HUES64 (cell line): ENCODE results near the gene XPNPEP3.
"Not testable (repeated sequence)": the region's sequence is repeated elsewhere in the genome, so short reads cannot be mapped to it uniquely, and the experiment has no call there.

Experiments
- H3K27ac ChIP-seq: 2 replicates; pipeline ENCODE4 v1.7.0; 2013; ENCODE audit warnings: low read depth, low read length, inconsistent platforms
- H3K27me3 ChIP-seq: 2 replicates; pipeline ENCODE4 v1.6.1; 2013; ENCODE audit warnings: mild to moderate bottlenecking, low read length; ENCODE audit not compliant: insufficient read depth
- H3K36me3 ChIP-seq: 2 replicates; pipeline ENCODE4 v1.6.1; 2013; ENCODE audit warnings: mild to moderate bottlenecking, low read length; ENCODE audit not compliant: insufficient read depth
- H3K4me1 ChIP-seq: 2 replicates; pipeline ENCODE4 v1.6.1; 2013; ENCODE audit warnings: mild to moderate bottlenecking, low read length, moderate library complexity; ENCODE audit not compliant: insufficient read depth
- H3K4me3 ChIP-seq: 2 replicates; pipeline ENCODE4 v1.5.1; 2013; ENCODE audit warnings: mild to moderate bottlenecking, low read length, moderate library complexity
- H3K9ac ChIP-seq: 2 replicates; pipeline ENCODE4 v1.6.1; 2013; ENCODE audit warnings: mild to moderate bottlenecking, low read depth, low read length
- H3K9me3 ChIP-seq: 2 replicates; pipeline ENCODE4 v1.6.1; 2013; ENCODE audit warnings: low read depth, low read length; ENCODE audit not compliant: insufficient read depth
- WGBS: fragments of 150-250, 120-280 bp; methylation state at CpG from one replicate; pipeline ENCODE4 v1.1.7; 2013; ENCODE audit warnings: missing lambda C conversion rate; 5-methylcytosine and 5-hydroxymethylcytosine counted together

Gene XPNPEP3

DNA sequence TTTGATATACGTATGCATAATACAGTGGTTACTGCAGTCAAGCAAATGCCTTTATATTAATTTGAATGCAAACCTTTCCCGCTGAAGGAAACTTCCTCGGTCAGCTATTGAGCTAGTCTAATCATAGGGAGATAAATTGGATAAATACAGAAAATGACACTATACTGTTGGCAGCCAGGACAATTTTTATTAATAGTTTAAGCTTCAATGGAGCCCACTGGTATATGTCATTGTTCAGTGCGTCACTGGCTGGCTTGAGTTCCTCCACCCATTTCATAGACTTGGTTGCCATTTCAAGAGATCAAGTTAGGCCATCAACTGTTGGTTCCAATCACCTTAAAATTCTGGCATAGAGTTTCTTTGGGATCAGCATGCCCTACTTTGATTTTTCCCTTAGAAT is 37.5 kb downstream of the XPNPEP3 start:
- H3K4me1 ChIP-seq: no peaks in the 10 kb centered on the region
- H3K27me3 ChIP-seq: no peaks in the 10 kb centered on the region
- H3K27ac ChIP-seq: no peak overlapping the region
- 98% methylated on average over 4 of the region's 4 CpGs for WGBS
- H3K4me3 ChIP-seq: no peak overlapping the region
- H3K36me3 ChIP-seq: peaks cover 12% of the 10 kb centered on the region
- H3K9me3 ChIP-seq: no peaks in the 10 kb centered on the region
- H3K9ac ChIP-seq: no peak overlapping the region

DNA sequence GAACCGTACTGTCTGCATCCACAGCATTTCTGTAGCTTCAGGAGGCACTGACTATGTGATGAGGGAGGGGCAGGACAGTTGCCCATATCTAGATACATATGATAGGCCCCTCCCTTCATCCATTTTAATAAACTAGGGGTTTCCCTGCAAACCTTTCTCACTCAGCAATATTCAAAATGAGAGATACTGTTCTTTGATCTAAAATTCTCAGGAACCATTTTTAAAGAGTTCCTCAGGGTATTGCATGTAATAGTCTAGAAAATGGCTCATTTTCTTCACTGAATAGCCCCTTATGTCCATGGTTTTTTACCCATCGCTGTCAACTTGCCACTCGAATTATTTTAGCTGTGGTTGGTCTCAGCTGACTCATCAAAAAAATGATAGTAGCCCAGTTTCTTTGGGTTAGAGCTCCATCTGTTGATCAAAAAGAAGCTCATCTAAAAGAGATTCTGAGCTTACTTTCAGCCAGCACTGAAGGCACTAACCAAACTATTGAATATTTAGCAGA is 42.0 kb downstream of the XPNPEP3 start:
- Histone ChIP-seq H3K27me3 (no peaks in the 10 kb centered on the region), H3K36me3 (peaks cover 5% of the 10 kb centered on the region; the same call in 1 of the 2 replicates), H3K4me3 (no peak overlapping the region), H3K9ac (no peak overlapping the region), H3K27ac (no peak overlapping the region), H3K9me3 (no peaks in the 10 kb centered on the region), H3K4me1 (no peaks in the 10 kb centered on the region)
- WGBS: 69% methylated on average over 2 of the region's 3 CpGs

DNA sequence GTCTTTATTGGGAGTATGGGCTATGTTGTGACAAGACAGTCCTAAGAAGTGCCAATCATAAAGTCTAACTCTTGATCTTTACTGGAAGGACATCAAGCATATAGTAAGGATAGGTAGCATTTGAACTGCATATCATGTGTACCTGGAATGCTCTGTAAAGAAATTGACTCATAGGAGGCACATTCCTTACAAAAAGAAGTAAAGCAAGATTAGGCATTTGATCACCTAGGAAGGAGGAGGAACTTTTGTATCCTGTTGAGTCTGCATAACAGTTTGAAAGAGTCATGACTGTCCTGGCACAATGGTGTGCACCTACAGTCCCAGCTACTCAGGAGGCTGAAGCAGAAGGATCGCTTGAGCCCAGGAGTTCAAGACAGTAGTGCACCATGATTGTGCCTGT is 47.2 kb downstream of the XPNPEP3 start:
- Histone ChIP-seq H3K4me1 (peaks cover 4% of the 10 kb centered on the region; the same call in 1 of the 2 replicates), H3K36me3 (peaks cover 24% of the 10 kb centered on the region), H3K4me3 (no peak overlapping the region), H3K9me3 (no peaks in the 10 kb centered on the region), H3K9ac (no peak overlapping the region), H3K27me3 (no peaks in the 10 kb centered on the region), H3K27ac (no peak overlapping the region)
- 98% methylated on average over 1 of the region's 1 CpG for WGBS

DNA sequence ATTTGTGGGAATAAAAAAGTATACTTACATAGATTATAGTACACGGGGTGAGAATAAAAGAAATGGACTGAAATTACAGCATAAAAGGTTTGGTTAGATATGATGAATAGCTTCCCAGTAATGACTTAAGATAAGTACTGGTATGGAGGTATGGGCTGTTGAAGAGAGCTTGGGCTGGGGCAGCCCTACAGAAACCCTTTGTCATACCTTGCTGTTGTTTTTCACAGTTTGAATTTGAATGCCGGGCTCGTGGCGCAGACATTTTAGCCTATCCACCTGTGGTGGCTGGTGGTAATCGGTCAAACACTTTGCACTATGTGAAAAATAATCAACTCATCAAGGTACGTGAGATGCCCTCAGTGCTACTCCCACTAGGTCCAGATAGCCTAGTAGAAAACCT is 51.9 kb downstream of the XPNPEP3 start:
- Histone ChIP-seq H3K27me3 (no peaks in the 10 kb centered on the region), H3K27ac (no peak overlapping the region), H3K9me3 (no peaks in the 10 kb centered on the region), H3K4me1 (peaks cover 4% of the 10 kb centered on the region; the same call in 1 of the 2 replicates), H3K4me3 (no peak overlapping the region), H3K9ac (no peak overlapping the region), H3K36me3 (peaks cover 41% of the 10 kb centered on the region)
- WGBS: 93% methylated on average over 6 of the region's 6 CpGs

DNA sequence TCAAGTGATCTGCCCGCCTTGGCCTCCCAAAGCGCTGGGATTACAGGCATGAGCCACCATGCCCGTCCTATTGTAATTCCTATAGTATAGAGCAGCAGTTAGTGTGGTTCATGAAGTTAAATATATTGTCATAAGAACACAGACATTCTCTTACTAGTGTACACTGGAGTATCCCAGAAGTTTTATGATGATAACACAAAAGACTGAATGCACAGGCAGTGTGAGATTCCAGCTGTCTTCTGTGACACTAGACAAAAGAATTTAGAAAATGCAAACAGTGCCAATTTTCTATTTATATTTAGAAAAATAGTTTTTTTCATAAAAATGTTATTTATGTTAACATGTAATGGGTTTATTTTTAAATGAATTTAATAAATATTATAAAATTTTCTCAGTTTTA is 54.8 kb downstream of the XPNPEP3 start:
- H3K27me3 ChIP-seq: no peaks in the 10 kb centered on the region
- H3K9ac ChIP-seq: no peak overlapping the region
- H3K27ac ChIP-seq: no peak overlapping the region
- H3K36me3 ChIP-seq: peaks cover 57% of the 10 kb centered on the region
- WGBS: 95% methylated on average over 3 of the region's 3 CpGs
- peaks cover 4% of the 10 kb centered on the region; the same call in 1 of the 2 replicates for H3K4me1 ChIP-seq
- no peak overlapping the region for H3K4me3 ChIP-seq
- no peaks in the 10 kb centered on the region for H3K9me3 ChIP-seq

DNA sequence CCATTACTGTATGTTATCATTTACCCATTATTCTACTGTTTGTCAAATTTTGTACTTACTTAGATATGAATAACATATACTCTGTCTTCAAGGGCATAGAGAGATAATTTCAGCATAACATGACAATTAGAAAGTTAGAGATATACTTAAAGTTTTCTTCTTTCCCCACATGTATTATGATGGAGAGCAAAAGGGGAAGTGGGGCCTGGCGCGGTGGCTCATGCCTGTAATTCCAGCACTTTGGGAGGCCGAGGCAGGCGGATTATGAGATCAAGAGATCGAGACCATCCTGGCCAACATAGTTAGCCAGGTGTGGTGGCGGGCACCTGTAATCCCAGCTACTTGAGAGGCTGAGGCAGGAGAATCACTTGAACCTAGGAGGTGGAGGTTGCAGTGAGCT is 56.0 kb downstream of the XPNPEP3 start:
- H3K36me3 ChIP-seq: peaks cover 61% of the 10 kb centered on the region
- 96% methylated on average over 6 of the region's 6 CpGs for WGBS
- not testable (repeated sequence) for H3K27ac ChIP-seq, H3K4me1 ChIP-seq, H3K9me3 ChIP-seq, H3K4me3 ChIP-seq, H3K27me3 ChIP-seq, H3K9ac ChIP-seq

DNA sequence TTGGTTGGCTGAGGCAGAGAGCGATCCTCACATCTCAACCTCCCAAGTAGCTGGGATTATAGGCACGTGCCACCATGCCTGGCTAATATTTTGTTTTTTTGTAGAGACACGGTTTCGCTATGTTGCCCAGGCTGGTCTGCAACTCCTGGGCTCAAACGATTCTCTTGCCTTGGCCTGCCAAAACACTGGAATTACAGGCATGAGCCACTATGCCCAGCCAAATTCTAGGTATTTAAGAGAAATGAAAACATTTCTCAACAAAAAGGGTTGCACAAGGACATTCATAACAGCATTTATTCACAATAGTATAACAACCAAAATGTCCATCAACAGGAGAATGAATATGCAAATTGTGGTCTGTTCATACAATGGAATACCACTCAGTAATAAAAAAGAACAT is 62.5 kb downstream of the XPNPEP3 start:
- Histone ChIP-seq H3K9me3 (no peaks in the 10 kb centered on the region), H3K36me3 (peaks cover 76% of the 10 kb centered on the region), H3K27me3 (no peaks in the 10 kb centered on the region), H3K27ac (no peak overlapping the region), H3K4me1 (no peaks in the 10 kb centered on the region), H3K4me3 (no peak overlapping the region), H3K9ac (no peak overlapping the region)
- WGBS: 93% methylated on average over 5 of the region's 5 CpGs

DNA sequence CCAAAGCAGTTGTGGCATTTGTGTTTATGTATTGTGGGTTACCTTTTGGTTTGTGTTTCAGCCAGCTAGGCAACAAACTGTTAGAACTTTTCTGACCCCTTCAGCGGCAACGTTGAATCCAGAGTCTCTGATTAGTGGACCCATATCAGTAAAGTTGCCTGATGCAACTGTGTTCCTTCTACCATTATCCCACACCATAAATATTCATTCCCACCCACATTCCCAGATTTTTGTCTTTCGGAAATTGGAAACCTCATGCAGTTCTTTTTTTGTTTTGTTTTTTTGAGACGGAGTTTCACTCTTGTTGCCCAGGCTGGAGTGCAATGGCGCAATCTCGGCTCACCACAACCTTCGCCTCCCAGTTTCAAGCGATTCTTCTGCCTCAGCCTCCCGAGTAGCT is 63.6 kb downstream of the XPNPEP3 start:
- WGBS: 97% methylated on average over 9 of the region's 9 CpGs

DNA sequence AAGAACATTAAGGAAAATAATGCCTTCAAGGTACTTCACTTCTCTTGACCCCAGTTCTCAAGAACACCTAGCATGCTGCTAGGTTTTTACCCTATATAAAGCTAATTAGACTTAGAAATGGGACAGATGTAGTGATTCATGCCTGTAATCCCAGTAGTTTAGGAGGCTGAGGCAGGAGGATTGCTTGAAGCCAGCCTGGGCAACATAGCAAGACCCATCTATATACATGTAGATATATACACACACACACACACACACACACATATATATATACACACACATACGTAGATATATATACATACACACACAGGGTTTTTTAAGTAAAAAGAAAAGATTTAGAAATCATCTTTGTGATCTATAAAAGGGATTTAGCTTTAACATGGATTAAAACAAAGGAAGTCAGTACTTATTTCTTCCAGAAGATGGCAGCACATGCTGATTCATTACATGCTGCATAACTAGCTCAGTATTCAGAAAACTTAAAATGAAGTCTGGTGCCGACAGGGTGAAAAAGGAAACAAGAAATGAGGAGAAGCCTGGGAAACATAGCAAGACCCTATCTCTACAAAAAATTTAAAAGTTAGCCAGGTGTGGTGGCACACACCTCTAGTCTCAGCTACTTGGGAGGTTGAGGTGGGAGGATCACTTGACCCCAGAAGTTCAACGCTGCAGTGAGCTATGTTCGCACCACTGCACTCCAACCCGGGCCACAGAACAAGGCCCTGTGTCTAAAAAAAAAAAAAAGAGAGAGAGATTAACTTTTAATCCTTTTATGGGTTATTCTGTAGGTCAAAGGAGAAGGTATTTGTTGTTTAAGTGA is 65.7 kb downstream of the XPNPEP3 start:
- Histone ChIP-seq H3K36me3 (peaks cover 71% of the 10 kb centered on the region), H3K27me3 (no peaks in the 10 kb centered on the region), H3K9me3 (no peaks in the 10 kb centered on the region), H3K4me1 (no peaks in the 10 kb centered on the region), H3K27ac (no peak overlapping the region), H3K9ac (no peak overlapping the region), H3K4me3 (no peak overlapping the region)
- 85% methylated on average over 4 of the region's 5 CpGs for WGBS

More for the DNA sequence above, 63.6 kb downstream of the XPNPEP3 start:
- no peaks in the 10 kb centered on the region for H3K27me3 ChIP-seq
- no peak overlapping the region for H3K9ac ChIP-seq
- H3K36me3 ChIP-seq: peaks cover 77% of the 10 kb centered on the region
- no peak overlapping the region for H3K4me3 ChIP-seq
- no peaks in the 10 kb centered on the region for H3K4me1 ChIP-seq
- H3K9me3 ChIP-seq: no peaks in the 10 kb centered on the region
- no peak overlapping the region for H3K27ac ChIP-seq

DNA sequence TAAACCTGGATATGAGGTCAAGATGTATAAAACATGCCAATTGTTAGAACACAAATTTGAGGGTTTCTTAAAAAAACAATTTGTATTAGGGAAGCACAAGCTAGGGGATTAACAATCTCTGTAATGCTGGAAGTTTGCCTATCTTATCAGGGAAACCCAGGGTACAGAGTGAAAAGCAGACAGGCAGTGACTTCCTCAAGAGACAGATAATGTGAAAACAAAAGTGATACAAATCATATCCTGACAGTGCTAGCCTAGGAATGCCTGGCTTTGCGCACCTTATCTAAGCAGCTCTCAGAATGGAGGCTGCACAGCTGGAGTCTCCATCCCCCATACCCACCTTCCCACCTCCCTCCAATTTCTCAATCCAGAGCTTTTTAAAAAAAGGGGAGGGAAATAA is 71.7 kb downstream of the XPNPEP3 start:
- Histone ChIP-seq H3K9ac (no peak overlapping the region), H3K36me3 (peaks cover 51% of the 10 kb centered on the region), H3K4me1 (no peaks in the 10 kb centered on the region), H3K9me3 (no peaks in the 10 kb centered on the region), H3K4me3 (no peak overlapping the region), H3K27ac (no peak overlapping the region), H3K27me3 (no peaks in the 10 kb centered on the region)
- 97% methylated on average over 1 of the region's 1 CpG for WGBS

DNA sequence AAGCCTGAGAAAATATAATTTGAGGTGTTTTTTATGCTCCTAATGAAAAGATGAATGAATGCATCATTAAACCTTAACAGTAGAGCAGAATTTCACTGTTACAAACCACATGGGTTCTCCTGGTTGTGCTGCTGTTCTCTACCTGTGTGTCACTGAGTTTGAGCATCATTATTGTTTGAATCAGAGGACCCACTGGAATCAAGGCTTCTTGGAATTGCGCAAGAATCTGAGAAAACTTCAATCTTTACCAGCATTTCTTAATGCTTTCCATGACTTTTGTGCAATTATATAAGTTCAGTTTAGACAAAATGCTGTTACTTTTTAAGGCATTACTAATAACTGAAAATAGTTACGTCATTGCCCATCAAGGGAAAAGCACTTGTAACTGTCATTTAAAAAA is 75.4 kb downstream of the XPNPEP3 start:
- 83% methylated on average over 1 of the region's 2 CpGs for WGBS
- Histone ChIP-seq H3K4me1 (no peaks in the 10 kb centered on the region), H3K36me3 (peaks cover 23% of the 10 kb centered on the region), H3K27ac (no peak overlapping the region), H3K9me3 (no peaks in the 10 kb centered on the region), H3K9ac (no peak overlapping the region), H3K4me3 (no peak overlapping the region), H3K27me3 (no peaks in the 10 kb centered on the region)
